IPS-18c (cell line): ENCODE data around the gene MLYCD.

Experiments used
- H3K4me3 ChIP-seq: 2 replicates; pipeline ENCODE4 v1.7.0; 2013; ENCODE audit warnings: low read depth, mild to moderate bottlenecking, low read length, moderate library complexity; ENCODE audit not compliant: insufficient read depth
- H3K9me3 ChIP-seq: one replicate; pipeline ENCODE4 v1.6.1; 2013; ENCODE audit warnings: mild to moderate bottlenecking, low read length, moderate library complexity; ENCODE audit not compliant: control insufficient read depth, insufficient read depth

Gene MLYCD

DNA sequence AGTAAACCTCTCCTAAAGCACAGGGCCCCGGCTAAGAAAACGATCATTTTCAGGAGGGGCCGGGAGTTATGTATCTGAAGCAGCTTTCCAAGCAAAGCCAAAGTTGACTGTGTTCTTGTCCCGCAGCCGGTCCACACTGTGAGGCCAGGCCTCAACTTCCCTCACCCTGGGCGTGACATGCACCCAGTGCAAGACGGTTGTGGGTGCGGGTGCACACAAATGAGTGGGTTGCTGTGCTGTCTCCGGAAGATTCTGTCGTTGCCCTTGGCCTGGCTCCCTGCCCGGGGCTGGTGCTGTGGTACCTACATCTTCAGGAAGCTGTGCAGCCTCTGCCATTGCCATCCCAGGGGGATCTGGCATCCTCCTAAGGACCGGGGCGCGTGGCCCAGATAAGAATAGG is 16.6 kb downstream of the MLYCD start:
- no peaks in the 10 kb centered on the region for H3K9me3 ChIP-seq
- no peak overlapping the region for H3K4me3 ChIP-seq

DNA sequence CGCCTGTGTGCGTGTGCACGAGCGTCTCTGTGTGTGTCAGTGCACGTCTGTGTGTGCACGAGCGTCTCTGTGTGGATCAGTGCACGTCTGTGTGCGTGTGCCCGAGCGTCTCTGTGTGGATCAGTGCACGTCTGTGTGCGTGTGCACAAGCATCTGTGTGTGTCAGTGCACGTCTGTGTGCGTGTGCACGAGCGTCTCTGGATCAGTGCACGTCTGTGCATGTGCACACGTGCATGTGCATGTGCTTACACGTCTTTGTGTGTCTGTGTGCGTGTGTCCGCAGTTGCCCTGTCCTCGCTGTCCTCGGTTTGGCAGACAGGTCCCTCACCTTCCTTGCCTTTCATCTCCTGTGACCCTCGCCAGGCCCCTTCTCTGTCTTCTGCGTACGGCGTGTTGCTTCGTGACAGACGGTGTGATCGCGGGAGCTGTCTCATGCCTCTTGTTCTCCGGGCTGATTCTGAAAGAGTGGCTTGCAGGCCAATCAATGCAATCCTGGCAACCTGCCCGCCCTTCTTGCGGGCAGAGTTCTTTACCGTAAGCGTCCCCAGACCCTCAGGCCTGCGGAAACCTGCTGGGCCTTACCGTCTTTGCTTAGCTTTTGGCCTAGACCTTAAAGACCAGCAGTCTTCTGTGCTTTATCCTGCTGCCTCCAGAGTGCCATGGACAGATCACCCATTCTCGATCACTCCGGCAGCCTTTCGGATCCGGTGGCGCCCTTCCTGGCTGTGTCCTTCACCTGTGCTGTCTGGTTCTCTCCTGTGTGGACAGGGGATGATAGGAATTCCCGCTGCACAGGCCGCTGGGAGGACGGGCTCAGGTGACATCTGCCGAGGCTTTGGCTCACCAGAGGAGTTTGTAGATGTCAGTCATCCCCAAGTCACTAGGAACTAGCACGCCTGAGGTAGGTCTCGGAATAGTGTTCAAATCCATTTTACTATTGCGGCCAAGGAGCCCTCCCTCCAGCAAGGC is 18.5 kb downstream of the MLYCD start:
- Histone ChIP-seq H3K9me3 (no peaks in the 10 kb centered on the region), H3K4me3 (no peak overlapping the region)

DNA sequence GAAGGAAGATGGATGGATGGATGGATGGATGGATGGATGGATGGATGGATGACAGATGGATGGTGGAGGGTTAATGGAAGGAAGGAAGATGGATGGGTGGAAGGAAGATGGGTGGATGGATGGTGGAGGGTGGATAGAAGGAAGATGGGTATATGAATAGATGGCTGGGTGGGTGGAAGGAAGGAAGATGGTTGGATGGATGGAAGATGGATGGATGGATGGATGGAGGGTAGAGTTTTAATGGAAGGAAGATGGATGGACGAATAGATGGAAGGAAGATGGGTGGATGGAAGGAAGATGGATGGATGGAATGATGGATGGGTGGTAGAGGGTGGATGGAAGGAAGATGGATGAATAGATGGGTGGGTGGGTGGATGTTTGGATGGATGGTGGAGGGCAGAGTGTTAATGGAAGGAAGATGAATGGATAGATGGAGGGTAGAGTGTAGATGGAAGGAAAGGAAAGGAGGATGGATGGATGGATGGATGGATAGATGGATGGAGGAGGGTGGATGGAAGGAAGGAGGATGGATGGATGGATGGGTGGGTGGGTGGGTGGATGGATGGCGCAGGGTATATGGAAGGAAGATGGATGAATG is 22.1 kb downstream of the MLYCD start:
- Histone ChIP-seq H3K4me3 (no peak overlapping the region), H3K9me3 (no peaks in the 10 kb centered on the region)

DNA sequence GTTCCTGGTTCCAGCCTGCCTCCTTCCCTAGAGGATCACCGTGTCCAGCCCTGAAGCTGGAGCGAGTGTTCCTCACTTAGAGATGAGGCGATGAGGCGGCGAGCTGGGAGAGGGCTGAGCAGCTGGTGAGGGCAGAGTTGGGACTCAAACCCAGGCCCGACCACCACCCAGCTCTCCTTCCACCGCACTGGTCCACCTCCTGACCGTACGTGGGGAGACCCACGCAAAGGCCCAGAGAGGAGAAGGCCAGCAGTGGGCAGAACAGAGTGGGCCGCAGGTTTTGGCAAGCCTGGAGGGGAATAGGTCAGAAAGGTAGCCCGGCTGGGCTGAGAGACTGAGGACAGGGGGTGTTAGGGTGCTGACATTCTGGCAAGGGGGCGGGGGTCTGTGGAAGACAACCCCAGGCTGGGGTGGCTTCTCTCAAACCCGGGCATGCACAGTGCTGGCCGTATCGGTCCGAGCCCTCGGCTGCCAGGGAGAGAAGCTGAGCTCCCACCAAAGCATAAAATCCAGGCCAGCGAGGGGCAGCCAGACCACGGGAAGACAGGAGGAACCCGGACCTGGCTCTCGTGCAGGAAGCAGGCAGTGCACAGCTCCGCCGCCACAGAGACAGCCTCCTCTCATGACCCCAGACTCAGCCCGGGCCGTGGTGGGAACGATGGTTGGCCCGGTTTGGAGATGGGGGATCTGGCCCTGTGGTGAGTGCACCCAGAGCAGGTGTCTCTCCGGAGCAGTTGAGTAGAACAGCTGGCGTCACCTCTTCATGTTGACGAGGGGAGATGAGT is 24.9 kb downstream of the MLYCD start:
- Histone ChIP-seq H3K4me3 (no peak overlapping the region), H3K9me3 (no peaks in the 10 kb centered on the region)

DNA sequence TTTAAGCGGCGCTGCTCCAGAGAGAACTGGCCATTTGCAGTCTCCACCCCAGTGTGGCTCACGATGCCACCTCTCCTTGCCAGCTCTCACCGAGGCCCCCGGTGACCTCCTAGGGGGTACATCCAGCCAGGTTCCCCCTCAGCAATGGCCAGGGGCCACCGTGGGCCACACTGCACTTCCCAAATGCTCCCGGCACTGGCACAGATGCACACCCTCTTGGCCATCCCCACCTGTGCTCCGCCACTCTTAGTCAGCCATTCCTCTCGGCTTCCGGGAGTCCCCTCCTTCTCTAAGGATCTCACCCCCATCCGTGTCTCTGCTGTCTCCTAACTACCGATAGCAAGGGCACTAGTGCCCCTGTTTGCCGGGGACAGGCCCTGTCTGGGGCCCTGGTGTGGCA is 25.8 kb downstream of the MLYCD start:
- no peak overlapping the region for H3K4me3 ChIP-seq
- H3K9me3 ChIP-seq = no peaks in the 10 kb centered on the region

DNA sequence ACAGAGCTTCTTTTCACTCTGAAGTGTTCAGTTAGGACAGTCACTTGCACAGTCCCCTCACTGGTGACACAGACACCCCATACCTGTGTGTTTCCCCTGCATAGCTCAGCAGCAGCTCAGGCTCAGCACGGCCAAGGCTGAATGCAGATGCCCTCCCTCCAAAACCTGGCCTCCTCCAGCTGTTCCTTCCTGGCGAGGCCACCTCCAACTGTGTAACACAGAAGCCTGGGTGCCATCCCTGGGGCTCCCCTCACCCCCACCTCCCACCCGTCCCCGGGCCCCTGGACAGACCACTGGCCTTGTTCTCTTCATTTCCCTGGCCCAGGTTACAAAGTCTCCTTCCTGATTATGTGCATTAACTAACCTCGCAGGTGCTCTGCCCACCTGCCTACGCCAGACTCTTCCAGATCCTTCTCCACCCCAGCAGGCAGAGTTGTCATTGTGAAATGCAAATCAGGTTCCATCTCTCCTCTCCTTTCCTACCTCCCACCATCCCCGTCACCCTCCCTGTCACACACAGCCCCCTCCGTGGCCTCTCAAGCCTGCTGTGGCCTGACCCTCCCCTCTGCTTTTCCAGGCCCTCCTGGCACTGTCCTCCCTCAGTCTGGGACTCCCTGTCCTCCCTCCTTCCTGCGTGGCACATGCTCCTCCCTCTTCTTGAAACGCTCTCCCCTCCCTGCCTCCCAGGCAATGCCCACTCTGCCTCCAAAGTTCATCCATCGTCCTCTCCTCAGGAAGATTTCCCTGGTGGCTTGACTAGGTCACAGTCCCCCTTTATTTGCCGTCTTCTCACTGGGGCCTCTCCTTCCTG is 26.4 kb downstream of the MLYCD start:
- H3K4me3 ChIP-seq = no peak overlapping the region
- H3K9me3 ChIP-seq = no peaks in the 10 kb centered on the region

DNA sequence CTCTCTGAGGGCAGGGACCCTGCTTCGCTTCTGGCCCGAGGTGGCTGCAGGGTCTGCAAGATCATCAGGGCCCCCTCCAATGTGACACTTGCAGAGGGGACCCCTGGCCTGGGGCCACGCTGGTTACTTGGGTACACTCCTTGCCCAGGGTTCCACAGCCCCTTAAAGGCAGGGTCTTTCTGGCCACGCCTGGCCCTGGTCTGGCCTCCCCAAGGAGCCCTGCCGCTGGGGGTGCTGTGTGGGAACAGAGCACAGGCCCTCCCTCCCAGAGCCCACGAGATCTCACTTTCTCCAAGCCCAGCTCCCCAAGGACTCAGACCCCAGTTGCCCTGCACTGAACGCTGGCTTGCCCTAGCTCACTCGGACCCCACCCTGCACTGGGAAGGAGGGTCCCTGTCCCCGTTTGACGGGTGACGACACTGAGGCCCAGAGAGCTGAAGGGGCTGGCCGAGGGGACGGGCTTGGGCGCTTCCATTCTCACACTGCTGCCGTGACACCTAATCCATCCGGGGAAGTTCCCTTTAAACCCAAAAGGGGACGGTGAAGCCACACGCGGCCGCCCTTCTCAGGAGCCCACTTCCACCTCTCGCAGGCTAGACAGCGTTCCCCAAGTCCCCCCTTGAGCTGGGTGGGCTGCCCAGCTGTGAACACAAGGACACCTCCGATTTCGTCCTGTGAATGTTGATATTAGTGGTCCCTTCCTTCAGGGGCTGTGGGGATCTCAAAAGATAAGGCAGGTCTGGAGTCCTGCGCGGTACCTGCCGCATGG is 27.2 kb downstream of the MLYCD start:
- Histone ChIP-seq H3K9me3 (no peaks in the 10 kb centered on the region), H3K4me3 (no peak overlapping the region)

DNA sequence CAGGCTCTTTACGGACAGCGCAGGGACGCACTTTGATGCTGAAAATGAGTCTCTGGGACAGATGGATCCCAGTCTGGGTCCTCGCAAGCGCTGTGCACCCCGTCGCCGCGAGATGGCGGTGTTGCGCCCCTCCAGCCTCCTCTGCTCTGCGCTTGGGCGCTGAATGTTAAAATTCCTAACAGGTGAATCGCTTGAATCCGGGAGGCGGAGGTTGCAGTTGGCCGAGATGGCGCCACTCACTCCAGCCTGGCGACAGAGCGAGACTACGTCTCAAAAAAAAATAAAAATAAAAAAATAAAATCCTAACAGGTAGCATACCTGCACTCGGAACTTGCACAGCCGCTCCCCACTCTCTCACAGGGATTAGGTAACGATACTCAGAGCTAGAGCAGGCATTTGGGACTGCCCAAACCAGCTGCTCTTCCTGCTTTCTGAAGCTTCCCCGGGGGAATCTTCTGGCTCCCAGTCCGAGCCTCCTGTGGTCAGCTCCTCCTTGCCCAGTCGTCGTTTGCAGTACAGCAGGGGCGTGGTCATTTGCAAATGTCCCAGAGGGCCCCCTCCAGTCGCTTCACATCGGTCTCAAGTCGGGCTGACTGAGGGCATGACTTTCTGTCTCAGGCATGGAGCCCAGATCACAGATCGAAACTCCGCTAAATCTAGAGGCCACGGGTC is 27.9 kb downstream of the MLYCD start:
- Histone ChIP-seq H3K4me3 (peak overlapping the region; percentile 43; the same call in 1 of the 2 replicates), H3K9me3 (no peaks in the 10 kb centered on the region)

DNA sequence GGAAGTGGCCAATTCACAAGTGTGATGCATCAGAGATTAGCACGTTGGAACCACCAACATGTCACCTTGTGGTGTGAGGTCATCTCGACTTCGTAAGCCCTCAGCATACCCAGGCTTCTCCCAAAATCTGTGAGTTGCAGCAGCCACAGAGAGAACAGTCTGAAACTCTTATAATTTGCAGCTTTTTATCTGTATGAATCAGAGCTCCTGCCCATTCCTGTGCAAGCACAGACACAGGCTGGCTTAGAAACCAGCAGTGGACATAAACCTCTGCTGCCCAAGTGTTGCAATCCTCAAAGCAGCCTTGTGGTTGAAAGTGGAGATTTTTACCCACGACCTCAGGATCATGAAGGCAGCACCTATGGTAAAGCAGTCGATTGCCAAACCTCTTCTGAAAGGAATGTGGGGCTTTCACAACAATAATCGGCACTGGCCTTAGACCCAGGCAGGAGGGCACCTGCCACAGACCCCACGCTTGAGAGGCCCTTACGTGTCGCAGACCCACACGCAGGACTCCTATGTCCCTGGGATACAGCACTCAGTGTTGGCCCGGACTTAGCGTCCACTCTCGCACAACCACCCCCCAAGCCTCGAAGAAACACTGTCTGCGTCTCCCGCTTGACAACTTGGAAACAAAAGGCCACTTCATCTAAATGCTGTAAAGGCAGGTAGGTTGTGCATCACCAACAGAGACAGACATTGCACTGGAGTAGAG is 29.6 kb downstream of the MLYCD start:
- no peaks in the 10 kb centered on the region for H3K9me3 ChIP-seq
- no peak overlapping the region; the same call in 1 of the 2 replicates for H3K4me3 ChIP-seq

DNA sequence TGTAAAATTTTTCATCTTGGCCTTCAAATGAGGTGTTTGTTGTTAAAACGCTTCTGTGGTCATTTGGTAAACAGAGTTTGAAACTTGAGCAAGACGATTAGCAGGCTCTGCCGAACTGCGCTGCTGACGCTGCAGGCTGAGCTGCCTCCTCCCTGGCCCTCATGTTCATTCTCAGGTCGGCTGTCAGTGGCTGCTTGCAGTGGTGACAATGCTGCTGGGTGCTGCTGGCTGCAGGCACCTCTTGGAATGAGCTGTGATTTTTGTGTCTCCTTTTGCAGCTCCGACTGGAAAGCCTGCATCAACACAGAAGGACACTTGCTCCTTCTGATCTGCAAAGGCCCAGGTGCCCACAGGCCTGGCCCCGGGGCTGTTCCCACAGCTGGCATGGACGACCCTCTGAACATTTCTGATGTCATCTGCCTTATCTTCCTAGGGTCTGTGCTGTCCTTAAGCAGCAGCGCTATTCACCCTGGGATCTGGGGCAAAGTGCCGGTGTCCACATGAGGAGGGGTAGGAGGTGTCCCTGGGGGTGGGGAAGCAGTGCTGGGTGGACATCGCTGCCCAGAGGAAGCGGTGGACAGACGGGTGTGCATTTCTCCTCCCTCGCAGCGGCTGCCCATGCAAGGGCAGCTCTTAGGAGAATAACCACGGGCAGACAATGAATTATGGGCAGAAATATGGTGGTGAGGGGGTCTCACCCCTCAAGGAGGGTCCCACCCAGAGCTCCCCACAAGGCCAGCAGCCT is 31.1 kb downstream of the MLYCD start:
- Histone ChIP-seq H3K4me3 (no peak overlapping the region), H3K9me3 (no peaks in the 10 kb centered on the region)

DNA sequence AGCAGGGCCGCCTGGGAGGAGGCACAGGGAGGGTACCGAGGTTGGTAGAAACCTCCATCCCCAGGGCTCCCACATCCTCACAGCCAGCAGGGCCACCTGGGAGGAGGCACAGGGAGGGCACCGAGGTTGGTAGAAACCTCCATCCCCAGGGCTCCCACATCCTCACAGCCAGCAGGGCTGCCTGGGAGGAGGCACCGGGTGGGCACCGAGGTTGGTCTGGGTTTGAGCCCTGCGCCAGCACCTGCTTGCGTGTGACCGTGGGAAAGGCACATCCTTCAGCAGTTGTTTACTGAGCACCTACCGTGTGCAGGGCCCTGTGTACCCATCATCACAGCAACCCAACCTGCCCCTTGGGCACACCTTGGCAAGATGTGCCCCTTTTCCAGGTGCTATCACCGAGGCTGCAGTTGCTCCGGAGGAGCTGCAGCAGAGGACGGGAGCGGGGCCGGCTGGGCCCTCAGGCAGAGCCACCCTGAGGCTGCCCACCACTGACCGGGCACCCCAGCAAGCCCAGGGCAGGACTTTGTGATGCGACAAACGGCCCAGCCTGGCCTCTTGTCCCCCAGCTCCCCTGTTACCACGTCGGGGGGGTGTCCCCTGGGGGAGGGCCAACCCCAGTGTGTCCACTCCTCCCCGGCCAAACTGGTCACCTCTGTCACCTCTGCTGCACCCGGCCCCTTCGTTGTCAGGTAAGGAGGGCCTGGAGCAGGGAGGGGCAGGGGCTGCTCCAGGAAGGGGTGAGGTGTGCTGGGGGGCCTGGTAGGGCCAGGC is 32.0 kb downstream of the MLYCD start:
- Histone ChIP-seq H3K4me3 (no peak overlapping the region), H3K9me3 (no peaks in the 10 kb centered on the region)

DNA sequence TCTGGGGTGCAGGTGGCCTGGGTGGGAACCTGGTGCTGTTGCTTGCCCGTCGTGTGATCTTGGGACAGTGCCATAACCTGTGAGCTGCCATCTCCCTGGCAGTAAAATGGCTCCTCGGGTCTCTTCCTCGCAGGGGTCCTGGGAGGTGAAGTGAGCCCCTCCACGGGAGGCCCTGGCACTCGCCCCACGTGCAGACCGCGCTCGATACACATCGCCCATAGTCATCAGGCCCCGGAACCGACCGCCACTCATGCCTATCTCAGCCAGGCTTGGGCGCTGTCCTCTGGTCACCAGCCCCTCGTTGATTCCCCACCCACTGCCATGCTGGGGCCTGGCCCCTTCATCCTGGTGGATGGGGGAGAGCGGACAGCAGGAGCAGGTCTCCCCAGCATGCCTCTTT is 32.6 kb downstream of the MLYCD start:
- H3K9me3 ChIP-seq = no peaks in the 10 kb centered on the region
- no peak overlapping the region for H3K4me3 ChIP-seq

DNA sequence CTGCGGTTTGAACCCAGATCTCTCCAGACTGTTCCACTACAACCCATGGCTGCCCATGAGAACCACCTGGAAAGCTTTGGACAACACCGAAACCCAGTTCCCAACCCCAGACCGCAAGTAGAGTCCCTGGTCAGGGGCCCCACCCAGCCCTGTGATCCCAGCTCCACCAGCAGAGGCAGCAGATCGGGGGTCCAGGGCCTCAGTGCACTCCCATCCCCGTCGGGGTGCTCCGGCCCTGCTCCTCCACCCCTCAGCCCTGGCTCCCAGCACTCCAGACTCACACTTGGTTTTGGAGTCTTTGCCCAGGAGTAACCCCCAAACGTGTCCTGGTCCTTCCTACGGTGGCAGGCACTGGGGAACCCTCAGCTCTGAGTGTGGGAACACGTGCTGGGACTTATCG is 33.4 kb downstream of the MLYCD start:
- Histone ChIP-seq H3K9me3 (no peaks in the 10 kb centered on the region), H3K4me3 (no peak overlapping the region)

DNA sequence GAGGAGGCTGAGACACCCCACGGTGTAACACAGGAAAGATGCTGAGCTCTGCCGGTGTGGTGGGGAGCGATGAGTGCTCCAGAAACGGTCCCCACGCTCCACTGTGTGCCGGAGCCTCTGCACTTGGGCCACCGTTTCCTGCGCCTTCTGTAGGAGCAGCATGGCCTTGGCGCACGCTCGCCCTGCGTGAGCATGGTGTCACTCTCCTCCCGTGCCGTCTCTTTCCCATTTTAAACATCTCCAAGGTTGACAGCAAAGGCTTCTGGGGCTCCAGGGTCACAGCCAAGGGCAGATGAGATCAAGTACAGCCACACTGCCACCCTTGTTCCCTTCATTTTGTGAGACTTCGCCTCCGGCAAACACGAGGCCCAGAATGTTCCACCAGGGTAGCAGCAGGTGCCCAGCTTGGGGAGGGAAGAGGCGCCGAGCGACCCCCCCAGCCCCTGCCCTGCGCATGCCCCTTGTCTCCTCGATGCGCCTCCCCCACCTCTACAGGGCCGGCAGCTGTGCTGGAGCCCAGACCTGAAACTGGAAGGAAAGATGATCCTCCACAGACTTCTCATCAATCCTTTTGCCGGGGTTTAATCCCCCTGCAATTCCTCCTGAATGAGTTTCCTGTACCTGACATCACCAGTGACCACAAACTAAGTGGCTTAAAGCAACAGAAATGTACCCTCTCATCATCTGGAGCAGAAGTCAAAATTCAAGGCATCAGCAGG is 34.2 kb downstream of the MLYCD start:
- Histone ChIP-seq H3K9me3 (no peaks in the 10 kb centered on the region), H3K4me3 (no peak overlapping the region)
